ENCODE measurements around the gene GFPT1.
A peak's percentile ranks its signal among the peaks of the same experiment; 100 is the strongest.

GRCh38 chr2:69397234-69397633 is 10.2 kb upstream of the GFPT1 start:
- TF ChIP-seq MAX (IDR thresholded peaks at IDR 0.05) (no peak), CTCF (IDR thresholded peaks at IDR 0.05; ENCODE audit: low read depth, low read length, missing input control) (no peak), JUND (IDR thresholded peaks at IDR 0.05) (no peak), TAF1 (conservative IDR thresholded peaks at IDR 0.05) (no peak), SP1 (IDR thresholded peaks at IDR 0.05) (no peak), RAD21 (IDR thresholded peaks at IDR 0.05) (no peak), YY1 (IDR thresholded peaks at IDR 0.05) (peak; percentile 28), ATF3 (IDR thresholded peaks at IDR 0.05) (no peak), HNF4A (conservative IDR thresholded peaks at IDR 0.05) (peak in 1 of 2 donors; percentile 22), EGR1 (IDR thresholded peaks at IDR 0.05; ENCODE audit: low read depth in 2 of 2) (no peak), RXRA (IDR thresholded peaks at IDR 0.05) (no peak), REST (IDR thresholded peaks at IDR 0.05) (no peak), HNF4G (IDR thresholded peaks at IDR 0.05) (no peak), ZBTB33 (IDR thresholded peaks at IDR 0.05) (no peak)

All from liver (tissue), 3 donors.